ENCODE results near the gene P2RX2. TPM values are rescaled to one million over a fixed set of nuclear protein-coding genes. Genes with fewer than 3 reads are reported as not detected.

The P2RX2 gene
- total RNA-seq, 2 donors from 2014 or later: not detected

GRCh38 chr12:132587781-132588180 is 30.8 kb upstream of the P2RX2 start:
- Histone ChIP-seq H3K36me3 (no peaks in the 10 kb centered on the region), H3K27ac (no peak overlapping the region), H3K27me3 (replicated peaks; ENCODE audit: insufficient read depth) (no peaks in the 10 kb centered on the region), H3K4me3 (no peak overlapping the region), H3K4me1 (ENCODE audit: control insufficient read depth in 1 of 2, low read depth in 2 of 2) (no peaks in the 10 kb centered on the region), H3K9me3 (no peaks in the 10 kb centered on the region)
- DNase-seq (ENCODE audit: low spot score) (no peak), ATAC-seq (ENCODE audit: insufficient number of reproducible peaks, low FRiP score, low read depth) (no peak)
- no peak for TF ChIP-seq CTCF (IDR thresholded peaks at IDR 0.05)

GRCh38 chr12:132588319-132588718 is 30.3 kb upstream of the P2RX2 start:
- Histone ChIP-seq H3K27ac (no peak overlapping the region), H3K27me3 (replicated peaks; ENCODE audit: insufficient read depth) (no peaks in the 10 kb centered on the region), H3K36me3 (no peaks in the 10 kb centered on the region), H3K4me3 (no peak overlapping the region), H3K9me3 (no peaks in the 10 kb centered on the region), H3K4me1 (ENCODE audit: control insufficient read depth in 1 of 2, low read depth in 2 of 2) (no peaks in the 10 kb centered on the region)
- no peak for TF ChIP-seq CTCF (IDR thresholded peaks at IDR 0.05)
- no peak for ATAC-seq (ENCODE audit: insufficient number of reproducible peaks, low FRiP score, low read depth)
- no peak for DNase-seq (ENCODE audit: low spot score)

GRCh38 chr12:132588821-132589669 is 29.5 kb upstream of the P2RX2 start:
- Histone ChIP-seq H3K4me3 (no peak overlapping the region), H3K4me1 (ENCODE audit: control insufficient read depth in 1 of 2, low read depth in 2 of 2) (no peaks in the 10 kb centered on the region), H3K9me3 (no peaks in the 10 kb centered on the region), H3K36me3 (no peaks in the 10 kb centered on the region), H3K27ac (no peak overlapping the region), H3K27me3 (replicated peaks; ENCODE audit: insufficient read depth) (no peaks in the 10 kb centered on the region)
- TF ChIP-seq CTCF (IDR thresholded peaks at IDR 0.05): no peak
- ATAC-seq (ENCODE audit: insufficient number of reproducible peaks, low FRiP score, low read depth) (no peak), DNase-seq (ENCODE audit: low spot score) (no peak)

GRCh38 chr12:132591107-132591935 is 27.3 kb upstream of the P2RX2 start:
- Histone ChIP-seq H3K4me3 (no peak overlapping the region), H3K27me3 (replicated peaks; ENCODE audit: insufficient read depth) (no peaks in the 10 kb centered on the region), H3K4me1 (ENCODE audit: control insufficient read depth in 1 of 2, low read depth in 2 of 2) (no peaks in the 10 kb centered on the region), H3K36me3 (no peaks in the 10 kb centered on the region), H3K27ac (no peak overlapping the region), H3K9me3 (no peaks in the 10 kb centered on the region)
- no peak for TF ChIP-seq CTCF (IDR thresholded peaks at IDR 0.05)
- no peak for DNase-seq (ENCODE audit: low spot score)
- no peak for ATAC-seq (ENCODE audit: insufficient number of reproducible peaks, low FRiP score, low read depth)

- Histone ChIP-seq H3K4me3 (no peak overlapping the region), H3K36me3 (no peaks in the 10 kb centered on the region), H3K27ac (no peak overlapping the region), H3K27me3 (replicated peaks; ENCODE audit: insufficient read depth) (no peaks in the 10 kb centered on the region), H3K9me3 (no peaks in the 10 kb centered on the region), H3K4me1 (ENCODE audit: control insufficient read depth in 1 of 2, low read depth in 2 of 2) (peaks cover 0 to 2% of the 10 kb centered on the region in 2 donors)
- TF ChIP-seq CTCF (IDR thresholded peaks at IDR 0.05): no peak
- no peak for ATAC-seq (ENCODE audit: insufficient number of reproducible peaks, low FRiP score, low read depth)
- DNase-seq (ENCODE audit: low spot score): no peak
Observed at GRCh38 chr12:132592282-132592970, 26.1 kb upstream of the P2RX2 start.
